Fibroblast of lung (primary cell): ENCODE measurements around the gene LILRB5. TPM values are rescaled to one million over a fixed set of nuclear protein-coding genes. Genes with fewer than 3 reads are reported as not detected.
"Not testable (repeated sequence)": the region's sequence is repeated elsewhere in the genome, so short reads cannot be mapped to it uniquely, and the experiment has no call there.

Experiments
- DNase-seq, 2 donors: peaks; one replicate each; pipeline versions ENCODE4 v3.0.0 to v3.0.0-alpha.2; 2010; ENCODE audit warnings: low read depth in 2 of 2
- H2AFZ ChIP-seq: 2 replicates; pipeline ENCODE4 v1.5.1; 2012; ENCODE audit warnings: low read length, control low read depth, inconsistent platforms
- H3K27ac ChIP-seq: 2 replicates; pipeline ENCODE4 v1.5.1; 2011; ENCODE audit warnings: low read length, control low read depth; ENCODE audit not compliant: insufficient read depth
- H3K27me3 ChIP-seq: 2 replicates; pipeline ENCODE4 v1.5.1; 2011; ENCODE audit warnings: mild to moderate bottlenecking, low read length; ENCODE audit not compliant: control insufficient read depth, insufficient read depth
- H3K36me3 ChIP-seq: 2 replicates; pipeline ENCODE4 v1.5.1; 2011; ENCODE audit warnings: low read length; ENCODE audit not compliant: control insufficient read depth, insufficient read depth
- H3K4me1 ChIP-seq: 2 replicates; pipeline ENCODE4 v1.5.1; 2011; ENCODE audit warnings: low read length; ENCODE audit not compliant: control insufficient read depth, insufficient read depth; ENCODE audit errors: extremely low read depth
- H3K4me2 ChIP-seq: 2 replicates; pipeline ENCODE4 v1.5.1; 2011; ENCODE audit warnings: low read length, control low read depth; ENCODE audit not compliant: insufficient read depth; ENCODE audit errors: extremely low read depth
- H3K4me3 ChIP-seq, 4 experiments: fragments of 200-600 bp in 1 of 4; sonication (generic) in 1 of 4; replicated peaks in 1 of 4; 2 replicates each; pipeline ENCODE4 v1.5.1; 2011 to 2016; ENCODE audit warnings: low read length in 4 of 4, low read depth in 3 of 4, mild to moderate bottlenecking in 3 of 4, control low read depth in 2 of 4, inconsistent platforms in 1 of 4, mixed read lengths in 1 of 4; ENCODE audit not compliant: insufficient read depth in 1 of 4; ENCODE audit errors: control extremely low read depth in 1 of 4
- H3K79me2 ChIP-seq: 2 replicates; pipeline ENCODE4 v1.5.1; 2012; ENCODE audit warnings: mild to moderate bottlenecking, low read length, inconsistent platforms; ENCODE audit not compliant: control insufficient read depth, insufficient read depth
- H3K9ac ChIP-seq: 2 replicates; pipeline ENCODE4 v1.5.1; 2011; ENCODE audit warnings: mild to moderate bottlenecking, low read length, control low read depth; ENCODE audit not compliant: insufficient read depth
- H3K9me3 ChIP-seq: 2 replicates; pipeline ENCODE4 v1.5.1; 2012; ENCODE audit warnings: low read depth, low read length; ENCODE audit not compliant: control insufficient read depth, insufficient read depth
- H4K20me1 ChIP-seq: 2 replicates; pipeline ENCODE4 v1.5.1; 2011; ENCODE audit warnings: low read length; ENCODE audit not compliant: control insufficient read depth, insufficient read depth; ENCODE audit errors: extremely low read depth
- CTCF ChIP-seq, 2 donors: IDR thresholded peaks in 1 of 2; conservative IDR thresholded peaks in 1 of 2; 1 replicate in 1 of 2; 2 replicates in 1 of 2; pipeline ENCODE4 v1.5.1; 2011 to 2012; ENCODE audit warnings: low read length in 2 of 2, control low read depth in 1 of 2, inconsistent platforms in 1 of 2, low read depth in 1 of 2, mild to moderate bottlenecking in 1 of 2
- EZH2 ChIP-seq: IDR thresholded peaks from 2 replicates; pipeline ENCODE4 v1.5.1; 2012; ENCODE audit warnings: low read length, control low read depth, mild to moderate bottlenecking; ENCODE audit errors: missing control alignments
- polyA plus RNA-seq, 2 donors: library from polyadenylated mRNA; depleted of rRNA in 1 of 2; stranded (reverse) in 1 of 2; unstranded in 1 of 2; fragments of >200 nt; gene quantifications; 2 replicates each; pipeline ENCODE4 v1.2.1, GENCODE V29; 2011 to 2012; ENCODE audit warnings: missing spikeins in 1 of 2
- total RNA-seq: library from RNA; depleted of rRNA; stranded (reverse); fragments of >200 nt; gene quantifications from 2 replicates; pipeline ENCODE4 v1.2.1, GENCODE V29; 2014

LILRB5 gene
- total and polyA plus RNA-seq, 2 donors (not counting 1 experiment from before 2014, with no cell fraction given): not detected

DNA sequence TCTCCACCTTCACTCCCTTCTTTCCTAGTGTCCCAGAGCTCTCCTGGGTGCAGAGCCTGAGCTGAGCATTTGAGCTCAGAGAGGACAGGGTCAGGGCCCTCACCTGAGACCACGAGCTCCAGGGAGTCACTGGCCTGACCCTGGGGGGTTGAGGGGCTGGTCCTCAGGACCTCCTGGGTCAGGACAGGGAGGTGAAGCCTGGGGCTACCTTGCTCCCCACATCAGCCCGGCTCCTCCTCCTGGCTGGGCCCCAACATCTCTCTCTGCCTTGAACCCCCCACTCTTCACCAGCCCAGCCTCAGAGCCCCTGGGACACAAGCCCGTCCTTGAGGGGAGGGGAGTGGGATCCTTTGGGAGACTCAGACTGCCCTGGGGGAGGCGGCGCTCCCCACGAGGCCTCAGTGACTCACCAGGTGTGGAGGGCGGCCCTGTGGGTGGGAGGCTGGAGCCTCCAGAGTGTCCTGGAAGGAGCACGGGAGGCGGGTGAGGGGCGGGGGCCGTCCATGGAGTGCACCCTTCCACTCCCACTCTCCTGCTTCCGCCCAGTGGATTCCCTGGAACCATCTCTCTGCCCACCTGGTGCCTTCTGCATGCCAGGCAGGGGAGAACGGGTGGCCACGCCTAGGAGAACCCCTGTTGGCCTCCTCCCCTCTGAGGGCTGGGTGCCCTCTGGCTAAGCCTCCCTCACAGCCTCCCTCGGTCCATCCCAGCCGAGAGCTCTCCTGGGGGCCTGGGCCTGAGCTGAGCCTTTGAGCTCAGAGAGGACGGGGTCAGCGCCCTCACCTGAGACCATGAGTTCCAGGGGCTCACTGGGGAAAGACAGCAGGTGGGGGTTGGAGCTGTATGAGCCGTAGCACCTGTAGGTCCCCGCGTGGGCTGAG lies 17.3 kb downstream of the LILRB5 start:
- DNase-seq, H3K4me2 ChIP-seq, H3K4me3 ChIP-seq, H3K9me3 ChIP-seq, H3K36me3 ChIP-seq, H3K27me3 ChIP-seq, H2AFZ ChIP-seq, H3K9ac ChIP-seq, H3K4me1 ChIP-seq, H4K20me1 ChIP-seq, H3K79me2 ChIP-seq, H3K27ac ChIP-seq: not testable (repeated sequence)

DNA sequence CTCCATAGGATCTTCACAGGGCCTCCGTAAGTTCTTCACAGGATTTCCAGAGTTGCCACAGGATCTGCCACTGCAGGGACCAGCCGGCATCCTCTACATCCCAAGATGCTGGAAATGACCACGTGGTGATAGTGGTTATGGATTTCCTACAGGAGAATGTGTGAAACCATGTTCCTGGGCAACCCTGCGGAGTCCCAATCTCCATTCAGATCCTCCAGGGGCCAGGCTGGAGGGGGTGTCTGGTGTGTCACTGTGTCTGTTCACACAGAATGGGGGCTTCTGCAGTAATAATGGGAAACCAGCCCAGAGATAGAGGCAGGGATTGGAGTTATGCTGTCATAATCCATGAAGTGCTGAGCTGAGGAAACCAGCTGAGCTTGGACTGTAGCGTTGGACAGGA lies 23.1 kb downstream of the LILRB5 start:
- TF ChIP-seq EZH2 (no peak), CTCF (conservative IDR thresholded peaks at IDR 0.05 in 1 of 2, IDR thresholded peaks at IDR 0.05 in 1 of 2; ENCODE audit: low read depth in 1 of 2, low read length in 2 of 2) (no peak)
- H3K27ac ChIP-seq: no peak overlapping the region
- H2AFZ ChIP-seq: no peak overlapping the region
- DNase-seq: no peak
- H3K27me3 ChIP-seq: peaks cover 3% of the 10 kb centered on the region
- H3K9me3 ChIP-seq: no peaks in the 10 kb centered on the region
- H3K4me2 ChIP-seq: no peak overlapping the region
- H3K79me2 ChIP-seq: no peaks in the 10 kb centered on the region
- H3K9ac ChIP-seq: no peak overlapping the region
- H3K4me1 ChIP-seq: no peaks in the 10 kb centered on the region
- no peaks in the 10 kb centered on the region for H3K36me3 ChIP-seq
- H3K4me3 ChIP-seq: no peak overlapping the region
- no peaks in the 10 kb centered on the region for H4K20me1 ChIP-seq

DNA sequence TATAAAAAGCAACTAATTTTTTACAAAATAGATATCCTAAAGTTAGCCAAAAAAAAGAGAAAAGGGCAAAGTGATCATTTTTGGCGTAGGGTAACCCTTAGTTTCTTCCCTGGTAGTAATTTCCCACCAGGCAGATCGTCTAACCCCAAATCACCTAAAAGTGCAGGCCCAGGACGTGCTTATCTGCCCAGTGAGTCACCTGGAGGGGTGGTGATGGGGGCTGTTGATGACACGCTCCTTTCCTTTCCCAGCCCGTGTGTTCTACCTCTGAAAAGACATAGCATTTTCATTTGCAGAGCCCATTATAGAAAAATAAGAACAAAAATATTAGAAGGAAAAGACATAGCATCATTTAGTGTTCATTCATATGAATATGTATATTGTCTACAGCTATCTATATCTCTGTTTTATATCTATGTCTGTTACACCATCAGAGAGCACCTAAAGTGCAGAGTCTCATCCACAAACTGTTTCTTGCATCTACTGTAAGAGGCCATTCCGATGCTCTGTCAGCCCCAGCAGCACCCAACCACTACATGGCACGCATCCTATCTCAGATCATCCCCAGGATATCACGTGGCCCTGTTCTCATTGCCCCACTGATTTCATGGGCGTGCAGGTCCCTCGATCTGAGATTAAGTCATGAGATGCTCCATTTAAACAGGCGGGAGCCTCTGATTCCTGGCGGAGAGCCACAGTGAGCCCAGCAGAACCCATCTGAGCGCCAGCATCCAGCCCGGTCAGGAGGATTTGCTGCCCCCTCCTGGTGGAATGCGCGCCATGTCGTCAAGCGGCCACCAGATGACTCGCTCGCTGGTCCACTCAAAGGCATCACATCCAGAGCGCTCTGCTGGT lies 25.8 kb downstream of the LILRB5 start:
- H3K9me3 ChIP-seq: no peaks in the 10 kb centered on the region
- H3K79me2 ChIP-seq: no peaks in the 10 kb centered on the region
- H3K36me3 ChIP-seq: no peaks in the 10 kb centered on the region
- no peaks in the 10 kb centered on the region for H3K4me1 ChIP-seq
- H4K20me1 ChIP-seq: no peaks in the 10 kb centered on the region
- peak; percentile 55 to 81 for DNase-seq
- H3K27ac ChIP-seq: no peak overlapping the region
- H3K4me2 ChIP-seq: no peak overlapping the region
- H3K4me3 ChIP-seq: no peak overlapping the region
- H3K9ac ChIP-seq: no peak overlapping the region
- H2AFZ ChIP-seq: no peak overlapping the region
- TF ChIP-seq CTCF (conservative IDR thresholded peaks at IDR 0.05 in 1 of 2, IDR thresholded peaks at IDR 0.05 in 1 of 2; ENCODE audit: low read depth in 1 of 2, low read length in 2 of 2): peak; percentile 97 to 99
- no peak for TF ChIP-seq EZH2
- H3K27me3 ChIP-seq: no peaks in the 10 kb centered on the region
